Heart left ventricle (tissue), 13 donors: Measurements from ENCODE around the gene SLC12A8.

Source experiments
- POLR2A ChIP-seq, 2 donors: fragments of 450-650 bp; IDR thresholded peaks; one replicate each; pipeline ENCODE4 v1.6.1; 2017; ENCODE audit warnings: antibody characterized with exemption in 2 of 2, mild to moderate bottlenecking in 2 of 2, moderate library complexity in 2 of 2
- TF ChIP-seq, protein P1 (sequence below), 12 donors: fragments of 200-600 bp; sonication (generic) in 4 of 12; IDR thresholded peaks; one replicate each; pipeline versions ENCODE4 v1.5.0 to v1.8.0; 2018 to 2022; ENCODE audit warnings: antibody characterized with exemption in 12 of 12, mild to moderate bottlenecking in 5 of 12
- donor health status: ischemic (EF 13 %, LVEDD 7.1; RV severe dilation, severe dysfunction).
- donor health status: DM: no; HTN: yes; CAD: no.
- donor health status: DM: no; HTN: no; CAD: no.
- donor health status: ischemic (EF 25% LVEDD 6.9; RV normal size, moderate dysfunction).
- donor health status: ischemic (EF 25% LVEDD 5.7; RV mildly dilated, moderate dysfunction).
- donor health status: ischemic (EF 35%, LVEDD 5.7; RV mildly dilated, moderate dysfunction).
- donor health status: nonischemic (EF 11% LVEDD 7.7; RV severe dilation, severe dysfunction).
- donor health status: DM: yes; HTN: yes; CAD: no.
- donor health status: PGD.
- donor health status: ischemic (EF 29% LVEDD 5.4; RV normal size, mild dysfunction).
- donor health status: nonischemic (EF 23%, LVEDD 6.1; RV moderate dilation, normal function).

DNA sequence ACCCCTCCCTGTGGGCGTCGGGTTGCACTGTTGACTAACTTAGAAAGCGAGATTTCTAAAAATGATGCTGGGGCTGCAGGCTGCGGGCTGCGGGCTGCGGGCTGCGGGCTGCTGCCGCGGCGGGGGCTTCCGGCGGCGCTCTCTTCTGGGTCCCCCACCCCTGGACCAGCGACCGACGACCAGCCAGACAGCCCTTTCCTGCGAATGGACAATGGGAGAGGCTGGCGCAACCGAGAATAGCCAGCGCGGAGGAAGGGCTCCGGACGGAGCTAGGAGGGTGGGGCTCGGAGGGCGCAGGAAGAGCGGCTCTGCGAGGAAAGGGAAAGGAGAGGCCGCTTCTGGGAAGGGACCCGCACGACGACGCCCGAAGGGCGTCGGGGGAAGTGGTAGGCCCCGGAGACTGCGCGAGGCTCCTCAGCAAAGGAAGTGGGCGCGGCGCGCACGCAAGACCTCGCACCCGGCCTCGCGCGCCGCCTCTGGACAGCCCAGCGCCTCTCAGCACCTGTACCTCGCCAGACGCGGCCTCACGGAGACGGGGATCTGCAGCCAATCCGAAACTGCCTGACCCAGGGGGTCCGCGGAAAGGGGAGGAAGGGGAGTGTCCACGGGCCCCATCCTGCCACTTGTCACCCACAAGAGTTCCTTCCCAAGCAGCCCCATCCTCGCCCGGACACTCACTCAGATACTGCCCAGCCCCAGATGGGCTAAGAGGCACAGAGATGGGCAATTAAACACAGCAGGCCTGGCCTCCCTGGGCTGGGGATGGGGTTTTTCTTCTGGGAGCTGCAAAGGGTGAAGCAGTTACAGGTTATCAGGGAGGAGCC, 70.7 kb downstream of the SLC12A8 start:
- TF ChIP-seq, protein P1, sequence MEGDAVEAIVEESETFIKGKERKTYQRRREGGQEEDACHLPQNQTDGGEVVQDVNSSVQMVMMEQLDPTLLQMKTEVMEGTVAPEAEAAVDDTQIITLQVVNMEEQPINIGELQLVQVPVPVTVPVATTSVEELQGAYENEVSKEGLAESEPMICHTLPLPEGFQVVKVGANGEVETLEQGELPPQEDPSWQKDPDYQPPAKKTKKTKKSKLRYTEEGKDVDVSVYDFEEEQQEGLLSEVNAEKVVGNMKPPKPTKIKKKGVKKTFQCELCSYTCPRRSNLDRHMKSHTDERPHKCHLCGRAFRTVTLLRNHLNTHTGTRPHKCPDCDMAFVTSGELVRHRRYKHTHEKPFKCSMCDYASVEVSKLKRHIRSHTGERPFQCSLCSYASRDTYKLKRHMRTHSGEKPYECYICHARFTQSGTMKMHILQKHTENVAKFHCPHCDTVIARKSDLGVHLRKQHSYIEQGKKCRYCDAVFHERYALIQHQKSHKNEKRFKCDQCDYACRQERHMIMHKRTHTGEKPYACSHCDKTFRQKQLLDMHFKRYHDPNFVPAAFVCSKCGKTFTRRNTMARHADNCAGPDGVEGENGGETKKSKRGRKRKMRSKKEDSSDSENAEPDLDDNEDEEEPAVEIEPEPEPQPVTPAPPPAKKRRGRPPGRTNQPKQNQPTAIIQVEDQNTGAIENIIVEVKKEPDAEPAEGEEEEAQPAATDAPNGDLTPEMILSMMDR (IDR thresholded peaks at IDR 0.05), result peak; percentile 27 to 71 (median 46)
- peak in 1 of 2 donors; percentile 13 for TF ChIP-seq POLR2A (IDR thresholded peaks at IDR 0.05)
